GM21367 (cell line): ENCODE measurements around the gene ESRRA.
A peak's percentile ranks its signal among the peaks of the same experiment; 100 is the strongest.

Experiments
- ATAC-seq: cut with Tn5 transposase; IDR thresholded peaks from one replicate; pipeline ENCODE4 v1.9.1; 2021; ENCODE audit not compliant: unreplicated experiment

The ESRRA gene

GRCh38 chr11:64291262-64291751 is 14.0 kb upstream of the ESRRA start, which contains the start of gene KCNK4:
Gene KCNK4 (plus strand): TSS chr11:64291302. CDS start chr11:64293019, 1,717 bp downstream.
- no peak for ATAC-seq

- ATAC-seq = no peak
These were observed 13.4 kb upstream of the ESRRA start for GRCh38 chr11:64291752-64292459.

GRCh38 chr11:64292460-64293254 is 12.7 kb upstream of the ESRRA start:
- ATAC-seq = no peak

- no peak for ATAC-seq
These were observed 10.6 kb upstream of the ESRRA start for GRCh38 chr11:64294774-64295173.

- no peak for ATAC-seq
These were observed 9.6 kb upstream of the ESRRA start for GRCh38 chr11:64295760-64296159.

GRCh38 chr11:64296236-64296635 is 9.1 kb upstream of the ESRRA start:
- no peak for ATAC-seq

DNA sequence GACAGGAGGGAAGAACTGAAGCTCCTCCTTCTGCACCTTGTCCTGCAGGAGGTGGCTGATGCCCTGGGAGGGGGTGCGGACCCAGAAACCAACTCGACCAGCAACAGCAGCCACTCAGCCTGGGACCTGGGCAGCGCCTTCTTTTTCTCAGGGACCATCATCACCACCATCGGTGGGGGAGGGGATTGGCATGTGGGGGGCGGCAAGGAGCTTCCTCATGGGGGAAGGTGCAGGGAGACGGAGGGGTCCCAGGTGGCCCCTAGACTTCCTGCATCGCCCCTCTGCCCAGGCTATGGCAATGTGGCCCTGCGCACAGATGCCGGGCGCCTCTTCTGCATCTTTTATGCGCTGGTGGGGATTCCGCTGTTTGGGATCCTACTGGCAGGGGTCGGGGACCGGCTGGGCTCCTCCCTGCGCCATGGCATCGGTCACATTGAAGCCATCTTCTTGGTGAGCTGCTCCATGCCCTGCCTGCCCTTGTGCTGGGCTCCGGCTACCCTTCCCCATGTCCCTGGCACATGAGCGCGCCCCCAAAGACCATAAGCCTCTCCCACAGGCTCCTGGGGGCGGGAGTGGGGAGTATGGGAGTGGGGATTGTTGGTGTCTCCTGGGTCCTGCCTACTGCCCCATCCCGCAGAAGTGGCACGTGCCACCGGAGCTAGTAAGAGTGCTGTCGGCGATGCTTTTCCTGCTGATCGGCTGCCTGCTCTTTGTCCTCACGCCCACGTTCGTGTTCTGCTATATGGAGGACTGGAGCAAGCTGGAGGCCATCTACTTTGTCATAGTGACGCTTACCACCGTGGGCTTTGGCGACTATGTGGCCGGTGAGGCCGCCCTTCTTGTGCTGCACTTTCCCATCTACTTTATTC is 8.3 kb upstream of the ESRRA start:
- no peak for ATAC-seq

DNA sequence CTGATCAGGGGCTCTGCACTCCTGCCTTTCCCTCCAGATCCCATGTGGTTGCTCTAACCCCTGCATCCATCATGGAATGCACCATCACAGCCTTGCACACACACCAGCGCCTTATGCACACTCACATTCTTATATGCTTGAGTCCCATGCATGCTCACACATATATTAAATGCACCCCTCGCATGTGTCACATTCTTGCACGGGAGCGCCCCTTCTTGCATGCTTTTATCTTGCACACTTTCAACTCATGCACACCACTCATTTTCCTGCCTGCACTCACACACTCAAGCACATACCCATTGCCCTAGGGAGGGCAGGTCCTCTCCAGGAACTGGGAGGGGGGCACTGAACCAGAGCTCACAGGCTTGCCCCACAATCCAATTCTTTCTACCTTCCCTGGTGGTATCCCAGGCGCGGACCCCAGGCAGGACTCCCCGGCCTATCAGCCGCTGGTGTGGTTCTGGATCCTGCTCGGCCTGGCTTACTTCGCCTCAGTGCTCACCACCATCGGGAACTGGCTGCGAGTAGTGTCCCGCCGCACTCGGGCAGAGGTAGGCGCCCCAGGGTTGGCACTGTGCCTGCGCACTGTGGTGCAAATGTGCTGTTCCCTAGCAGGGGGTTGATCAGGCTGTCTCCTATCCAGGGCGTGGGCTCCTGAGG is 7.5 kb upstream of the ESRRA start:
- no peak for ATAC-seq

GRCh38 chr11:64298966-64299846 is 6.1 kb upstream of the ESRRA start:
- ATAC-seq = no peak

DNA sequence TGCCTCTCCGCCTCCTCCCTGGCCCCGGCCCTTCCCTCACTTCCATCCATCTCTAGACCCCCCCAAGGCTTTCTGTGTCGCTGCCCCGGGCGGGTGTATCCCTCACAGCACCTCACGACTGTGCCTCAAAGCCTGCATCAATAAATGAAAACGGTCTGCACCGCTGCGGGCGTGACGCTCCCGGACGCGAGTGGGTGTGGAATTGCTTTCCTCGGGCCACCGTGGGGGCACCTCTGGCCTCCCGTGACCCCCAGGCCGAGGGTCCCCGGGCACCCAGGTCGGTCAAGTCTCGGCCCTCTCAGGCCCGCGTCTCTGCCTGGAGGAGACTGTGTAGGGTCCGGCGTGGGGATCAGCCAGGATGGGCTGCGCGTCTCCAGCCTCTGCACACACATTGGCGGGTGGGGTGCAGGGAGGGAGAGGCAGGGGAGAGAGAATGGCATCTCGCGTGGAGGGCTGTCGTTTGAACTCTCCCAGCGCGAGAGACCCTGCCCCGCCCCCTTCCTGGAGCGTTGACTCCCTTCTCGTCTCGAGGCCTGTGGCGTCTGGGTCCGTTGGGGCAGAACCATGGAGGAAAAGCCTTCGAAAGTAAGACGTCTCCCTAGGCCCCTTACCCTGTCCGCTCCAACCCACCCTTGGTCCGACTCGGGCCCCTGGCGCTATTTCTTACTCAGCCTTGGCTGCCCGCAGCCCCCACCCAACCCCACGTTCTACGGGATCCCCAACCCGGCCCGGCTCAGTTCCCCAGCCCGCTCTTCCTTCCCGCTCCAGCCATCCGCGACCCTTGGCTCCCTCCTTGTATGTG is 5.3 kb upstream of the ESRRA start, which contains the start of gene CATSPERZ:
Gene CATSPERZ, plus strand, starts transcription at position 512 of the 802 bp plus-strand sequence. Its CDS starts 53 bp downstream, at position 565.
- ATAC-seq = no peak

GRCh38 chr11:64303109-64304031 is 2.0 kb upstream of the ESRRA start:
- ATAC-seq = no peak

DNA sequence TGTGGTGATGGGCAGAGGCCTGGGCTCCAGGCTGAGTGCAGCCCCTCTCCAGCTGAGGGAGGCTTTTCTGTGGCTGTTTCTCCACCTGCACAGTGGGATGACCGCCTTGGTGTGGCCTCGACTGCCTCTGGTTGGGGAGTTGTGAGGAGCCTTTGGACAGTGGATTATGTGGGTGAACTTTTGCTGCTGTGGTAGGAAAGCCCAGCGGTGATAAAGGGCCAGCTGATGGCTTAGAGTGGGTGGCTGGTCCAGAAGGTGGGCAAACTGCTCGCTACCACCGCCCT is 1.4 kb upstream of the ESRRA start:
- ATAC-seq = no peak

GRCh38 chr11:64304316-64305072 is 830 bp upstream of the ESRRA start:
- ATAC-seq = peak; percentile 22

- ATAC-seq = peak; percentile 17
These were observed 603 bp downstream of the ESRRA start for GRCh38 chr11:64305691-64306562.

GRCh38 chr11:64306563-64306875 is 1.2 kb downstream of the ESRRA start:
- no peak for ATAC-seq

DNA sequence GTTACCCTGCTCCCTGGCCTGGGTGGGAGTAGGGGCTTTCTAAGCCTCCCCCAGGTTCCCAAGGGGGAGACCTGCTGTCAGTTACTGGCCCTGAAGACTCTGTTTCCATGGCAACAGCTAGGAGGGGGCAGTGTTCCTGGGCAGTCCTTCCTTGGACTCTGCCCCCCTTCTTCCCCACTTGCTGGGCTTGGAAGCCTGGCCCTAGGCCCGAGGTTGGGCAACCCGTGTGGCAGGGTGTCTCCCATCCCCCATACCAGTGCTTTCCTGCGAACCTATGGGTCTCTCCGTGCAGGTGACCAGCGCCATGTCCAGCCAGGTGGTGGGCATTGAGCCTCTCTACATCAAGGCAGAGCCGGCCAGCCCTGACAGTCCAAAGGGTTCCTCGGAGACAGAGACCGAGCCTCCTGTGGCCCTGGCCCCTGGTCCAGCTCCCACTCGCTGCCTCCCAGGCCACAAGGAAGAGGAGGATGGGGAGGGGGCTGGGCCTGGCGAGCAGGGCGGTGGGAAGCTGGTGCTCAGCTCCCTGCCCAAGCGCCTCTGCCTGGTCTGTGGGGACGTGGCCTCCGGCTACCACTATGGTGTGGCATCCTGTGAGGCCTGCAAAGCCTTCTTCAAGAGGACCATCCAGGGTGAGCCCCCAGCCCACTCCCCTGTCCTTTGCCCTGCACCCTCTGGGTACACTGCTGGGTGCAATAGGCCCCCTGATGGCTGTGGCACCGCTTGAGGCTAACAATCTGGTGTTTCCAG is 1.7 kb downstream of the ESRRA start:
- no peak for ATAC-seq
